Neural cell (in vitro differentiated cells): ENCODE measurements around the gene HOXA7. TPM values are rescaled to one million over a fixed set of nuclear protein-coding genes. Genes with fewer than 3 reads are reported as not detected.

Experiments used
- H2AFZ ChIP-seq: fragments of 200-600, 300-800 bp; sonication (generic), shearing (Covaris generic); 2 replicates; pipeline ENCODE4 v1.6.0; 2014; ENCODE audit warnings: low read depth, mild to moderate bottlenecking, antibody characterized with exemption, low read length, moderate library complexity
- H3F3A ChIP-seq: fragments of 200-600 bp; shearing (Covaris generic); 2 replicates; pipeline ENCODE4 v1.6.1; 2016; ENCODE audit warnings: mild to moderate bottlenecking, moderate library complexity, mixed read lengths, antibody characterized with exemption, low read length; ENCODE audit not compliant: insufficient read depth, poor library complexity, severe bottlenecking
- H3K27ac ChIP-seq: fragments of 200-600, 300-800 bp; sonication (generic), shearing (Covaris generic); 2 replicates; pipeline ENCODE4 v1.5.1; 2014; ENCODE audit warnings: mild to moderate bottlenecking, low read length, moderate library complexity
- H3K27me3 ChIP-seq: fragments of 300-800, 200-600 bp; sonication (generic), shearing (Covaris generic); 2 replicates; pipeline ENCODE4 v1.6.0; 2014; ENCODE audit warnings: mild to moderate bottlenecking, low read depth, low read length, moderate library complexity; ENCODE audit not compliant: insufficient read depth
- H3K36me3 ChIP-seq: fragments of 300-800, 200-600 bp; sonication (generic), shearing (Covaris generic); 2 replicates; pipeline ENCODE4 v1.5.1; 2014; ENCODE audit warnings: mild to moderate bottlenecking, antibody characterized with exemption, low read length, moderate library complexity; ENCODE audit not compliant: insufficient read depth
- H3K4me2 ChIP-seq: fragments of 300-800, 200-600 bp; sonication (generic), shearing (Covaris generic); 2 replicates; pipeline ENCODE4 v1.6.0; 2014; ENCODE audit warnings: mild to moderate bottlenecking, low read length
- H3K4me3 ChIP-seq: fragments of 300-800, 200-600 bp; sonication (generic), shearing (Covaris generic); 2 replicates; pipeline ENCODE4 v1.5.1; 2014; ENCODE audit warnings: mild to moderate bottlenecking, low read length, moderate library complexity
- H3K79me2 ChIP-seq: fragments of 200-600 bp; shearing (Covaris generic); replicated peaks from 2 replicates; pipeline ENCODE4 v1.6.0; 2014; ENCODE audit warnings: mild to moderate bottlenecking, low read length, moderate library complexity; ENCODE audit not compliant: insufficient read depth
- H3K9ac ChIP-seq: fragments of 300-800, 200-600 bp; sonication (generic), shearing (Covaris generic); 2 replicates; pipeline ENCODE4 v1.6.1; 2016; ENCODE audit warnings: mild to moderate bottlenecking, low read length, mixed read lengths
- H3K9me2 ChIP-seq: fragments of 200-600 bp; shearing (Covaris generic); 2 replicates; pipeline ENCODE4 v1.6.1; 2016; ENCODE audit warnings: mild to moderate bottlenecking, low read length, mixed read lengths; ENCODE audit not compliant: insufficient read depth
- H3K9me3 ChIP-seq: fragments of 200-600, 300-800 bp; sonication (generic), shearing (Covaris generic); 2 replicates; pipeline ENCODE4 v1.6.1; 2016; ENCODE audit warnings: mild to moderate bottlenecking, mixed run types, low read length, moderate library complexity, mixed read lengths
- H4K20me1 ChIP-seq: fragments of 200-600 bp; shearing (Covaris generic); 2 replicates; pipeline ENCODE4 v1.6.1; 2016; ENCODE audit warnings: mild to moderate bottlenecking, mixed run types; ENCODE audit not compliant: insufficient read depth
- EP300 ChIP-seq: fragments of 450-650 bp; conservative IDR thresholded peaks from 2 replicates; pipeline ENCODE4 v1.6.1; 2014; ENCODE audit warnings: antibody characterized with exemption, mild to moderate bottlenecking, moderate library complexity; ENCODE audit not compliant: poor library complexity, severe bottlenecking
- EZH2 ChIP-seq: fragments of 200-600, 300-800 bp; shearing (Covaris generic), sonication (generic); IDR thresholded peaks from 2 replicates; pipeline ENCODE4 v1.6.1; 2014; ENCODE audit warnings: antibody characterized with exemption, low read length, borderline replicate concordance, mild to moderate bottlenecking; ENCODE audit not compliant: insufficient read depth, poor library complexity, severe bottlenecking
- MXI1 ChIP-seq: fragments of 450-650 bp; conservative IDR thresholded peaks from 2 replicates; pipeline ENCODE4 v1.6.1; 2014; ENCODE audit warnings: antibody characterized with exemption, mild to moderate bottlenecking; ENCODE audit not compliant: poor library complexity, severe bottlenecking
- POLR2AphosphoS5 ChIP-seq: IDR thresholded peaks from 2 replicates; pipeline ENCODE4 v1.6.1; 2012
- RAD21 ChIP-seq: fragments of 450-650 bp; conservative IDR thresholded peaks from 2 replicates; pipeline ENCODE4 v1.6.1; 2014; ENCODE audit warnings: antibody characterized with exemption, mild to moderate bottlenecking, moderate library complexity
- SMC3 ChIP-seq: fragments of 450-650 bp; conservative IDR thresholded peaks from 2 replicates; pipeline ENCODE4 v1.6.1; 2014; ENCODE audit warnings: antibody characterized with exemption, mild to moderate bottlenecking, moderate library complexity; ENCODE audit not compliant: poor library complexity
- TAF1 ChIP-seq: IDR thresholded peaks from 2 replicates; pipeline ENCODE4 v1.6.1; 2012; ENCODE audit warnings: low read depth
- polyA plus RNA-seq: library from polyadenylated mRNA; depleted of rRNA; stranded (reverse); fragments of >200 nt; gene quantifications from 2 replicates; pipeline ENCODE4 v1.2.3, GENCODE V29; 2014
- TF ChIP-seq, protein P1 (sequence below): IDR thresholded peaks from 2 replicates; pipeline ENCODE4 v1.6.1; 2012; ENCODE audit warnings: borderline replicate concordance
- TF ChIP-seq, protein P2 (sequence below): fragments of 450-650 bp; IDR thresholded peaks from 2 replicates; pipeline ENCODE4 v1.5.1; 2014; ENCODE audit warnings: antibody characterized with exemption, mild to moderate bottlenecking, moderate library complexity; ENCODE audit not compliant: poor library complexity, severe bottlenecking

Gene HOXA7
- polyA plus RNA-seq, 1 donor from 2014 or later: not detected

DNA sequence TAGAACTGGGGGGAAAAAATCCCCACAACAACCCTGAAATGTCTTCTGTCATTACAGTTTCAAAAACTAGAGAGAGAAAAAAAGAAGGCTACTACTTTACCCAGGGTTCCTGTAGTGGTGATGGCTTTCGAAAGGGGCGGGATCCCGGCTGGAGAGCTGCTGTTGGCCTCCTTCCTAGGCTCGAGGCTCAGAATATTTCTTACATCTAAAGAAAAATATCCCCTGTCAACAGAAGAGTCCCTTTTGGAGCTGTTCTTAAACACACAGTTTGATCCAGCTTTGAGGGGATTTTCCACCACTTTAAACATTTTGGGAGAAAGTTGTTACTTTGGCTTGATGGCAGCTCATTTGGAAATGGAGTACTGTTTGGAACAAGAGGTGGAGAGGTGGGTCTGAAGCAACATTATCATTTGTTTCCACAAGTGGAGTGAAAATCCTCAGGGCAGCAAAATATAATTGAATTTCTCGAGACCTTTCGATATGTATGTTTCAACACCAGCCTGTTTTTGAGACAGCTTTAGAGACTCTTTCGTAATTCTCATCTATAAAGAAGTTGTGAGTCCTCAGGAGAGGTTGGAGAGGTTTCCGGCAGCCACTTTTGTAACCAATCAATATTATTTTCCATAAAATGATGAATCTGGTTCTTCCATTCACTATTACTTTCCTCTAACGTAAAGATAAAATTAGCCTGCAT, 38.4 kb upstream of the HOXA7 start:
- H3K9me3 ChIP-seq: no peaks in the 10 kb centered on the region
- no peak overlapping the region for H2AFZ ChIP-seq
- no peak overlapping the region for H3K4me3 ChIP-seq
- no peaks in the 10 kb centered on the region for H4K20me1 ChIP-seq
- H3K27me3 ChIP-seq: peaks cover 96% of the 10 kb centered on the region
- H3K9ac ChIP-seq: no peak overlapping the region
- no peak overlapping the region for H3K4me2 ChIP-seq
- TF ChIP-seq POLR2AphosphoS5: no peak
- H3K9me2 ChIP-seq: no peaks in the 10 kb centered on the region
- H3K36me3 ChIP-seq: no peaks in the 10 kb centered on the region
- no peaks in the 10 kb centered on the region for H3F3A ChIP-seq
- no peaks in the 10 kb centered on the region for H3K79me2 ChIP-seq
- H3K27ac ChIP-seq: no peak overlapping the region

DNA sequence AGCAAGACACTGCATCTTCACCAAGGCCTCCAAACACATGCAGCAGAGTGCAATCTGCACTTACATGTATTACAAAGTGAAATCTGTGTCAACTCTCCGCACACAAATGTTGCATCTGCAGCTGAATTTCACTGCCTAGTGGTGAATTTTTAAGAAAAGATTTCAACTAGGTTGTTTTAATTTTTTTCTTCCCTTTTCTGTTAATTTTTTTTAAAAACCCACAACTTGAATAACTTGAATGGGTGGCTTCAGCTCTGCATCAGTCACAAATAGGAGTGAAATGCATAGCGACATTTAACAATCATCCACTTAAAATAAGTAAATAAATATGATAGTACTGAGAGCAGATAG, 37.5 kb upstream of the HOXA7 start:
- Histone ChIP-seq H3K36me3 (no peaks in the 10 kb centered on the region), H2AFZ (no peak overlapping the region), H4K20me1 (no peaks in the 10 kb centered on the region), H3K27ac (no peak overlapping the region), H3F3A (no peaks in the 10 kb centered on the region), H3K9me2 (no peaks in the 10 kb centered on the region), H3K79me2 (no peaks in the 10 kb centered on the region), H3K4me2 (no peak overlapping the region), H3K27me3 (peaks cover 100% of the 10 kb centered on the region), H3K4me3 (no peak overlapping the region), H3K9ac (no peak overlapping the region), H3K9me3 (no peaks in the 10 kb centered on the region)
- TF ChIP-seq POLR2AphosphoS5 (no peak), MXI1 (no peak), EZH2 (no peak), SMC3 (no peak), RAD21 (no peak), TAF1 (no peak), EP300 (no peak)
- TF ChIP-seq, protein P1, sequence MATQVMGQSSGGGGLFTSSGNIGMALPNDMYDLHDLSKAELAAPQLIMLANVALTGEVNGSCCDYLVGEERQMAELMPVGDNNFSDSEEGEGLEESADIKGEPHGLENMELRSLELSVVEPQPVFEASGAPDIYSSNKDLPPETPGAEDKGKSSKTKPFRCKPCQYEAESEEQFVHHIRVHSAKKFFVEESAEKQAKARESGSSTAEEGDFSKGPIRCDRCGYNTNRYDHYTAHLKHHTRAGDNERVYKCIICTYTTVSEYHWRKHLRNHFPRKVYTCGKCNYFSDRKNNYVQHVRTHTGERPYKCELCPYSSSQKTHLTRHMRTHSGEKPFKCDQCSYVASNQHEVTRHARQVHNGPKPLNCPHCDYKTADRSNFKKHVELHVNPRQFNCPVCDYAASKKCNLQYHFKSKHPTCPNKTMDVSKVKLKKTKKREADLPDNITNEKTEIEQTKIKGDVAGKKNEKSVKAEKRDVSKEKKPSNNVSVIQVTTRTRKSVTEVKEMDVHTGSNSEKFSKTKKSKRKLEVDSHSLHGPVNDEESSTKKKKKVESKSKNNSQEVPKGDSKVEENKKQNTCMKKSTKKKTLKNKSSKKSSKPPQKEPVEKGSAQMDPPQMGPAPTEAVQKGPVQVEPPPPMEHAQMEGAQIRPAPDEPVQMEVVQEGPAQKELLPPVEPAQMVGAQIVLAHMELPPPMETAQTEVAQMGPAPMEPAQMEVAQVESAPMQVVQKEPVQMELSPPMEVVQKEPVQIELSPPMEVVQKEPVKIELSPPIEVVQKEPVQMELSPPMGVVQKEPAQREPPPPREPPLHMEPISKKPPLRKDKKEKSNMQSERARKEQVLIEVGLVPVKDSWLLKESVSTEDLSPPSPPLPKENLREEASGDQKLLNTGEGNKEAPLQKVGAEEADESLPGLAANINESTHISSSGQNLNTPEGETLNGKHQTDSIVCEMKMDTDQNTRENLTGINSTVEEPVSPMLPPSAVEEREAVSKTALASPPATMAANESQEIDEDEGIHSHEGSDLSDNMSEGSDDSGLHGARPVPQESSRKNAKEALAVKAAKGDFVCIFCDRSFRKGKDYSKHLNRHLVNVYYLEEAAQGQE: no peak
- TF ChIP-seq, protein P2, sequence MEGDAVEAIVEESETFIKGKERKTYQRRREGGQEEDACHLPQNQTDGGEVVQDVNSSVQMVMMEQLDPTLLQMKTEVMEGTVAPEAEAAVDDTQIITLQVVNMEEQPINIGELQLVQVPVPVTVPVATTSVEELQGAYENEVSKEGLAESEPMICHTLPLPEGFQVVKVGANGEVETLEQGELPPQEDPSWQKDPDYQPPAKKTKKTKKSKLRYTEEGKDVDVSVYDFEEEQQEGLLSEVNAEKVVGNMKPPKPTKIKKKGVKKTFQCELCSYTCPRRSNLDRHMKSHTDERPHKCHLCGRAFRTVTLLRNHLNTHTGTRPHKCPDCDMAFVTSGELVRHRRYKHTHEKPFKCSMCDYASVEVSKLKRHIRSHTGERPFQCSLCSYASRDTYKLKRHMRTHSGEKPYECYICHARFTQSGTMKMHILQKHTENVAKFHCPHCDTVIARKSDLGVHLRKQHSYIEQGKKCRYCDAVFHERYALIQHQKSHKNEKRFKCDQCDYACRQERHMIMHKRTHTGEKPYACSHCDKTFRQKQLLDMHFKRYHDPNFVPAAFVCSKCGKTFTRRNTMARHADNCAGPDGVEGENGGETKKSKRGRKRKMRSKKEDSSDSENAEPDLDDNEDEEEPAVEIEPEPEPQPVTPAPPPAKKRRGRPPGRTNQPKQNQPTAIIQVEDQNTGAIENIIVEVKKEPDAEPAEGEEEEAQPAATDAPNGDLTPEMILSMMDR: no peak
